Stimulated activated CD4-positive, alpha-beta T cell treated with anti-CD3 and anti-CD28 coated beads, Interleukin-12 subunit alpha, Interleukin-12 subunit beta, amount 100 ng/mL, for 4 hours (primary cell): ENCODE measurements around the gene RMP24.
"Not testable (repeated sequence)": the region's sequence is repeated elsewhere in the genome, so short reads cannot be mapped to it uniquely, and the experiment has no call there.

Experiments used
- DNase-seq: peaks from one replicate; pipeline ENCODE4 v3.0.0-alpha.2; 2020

RMP24 gene

DNA sequence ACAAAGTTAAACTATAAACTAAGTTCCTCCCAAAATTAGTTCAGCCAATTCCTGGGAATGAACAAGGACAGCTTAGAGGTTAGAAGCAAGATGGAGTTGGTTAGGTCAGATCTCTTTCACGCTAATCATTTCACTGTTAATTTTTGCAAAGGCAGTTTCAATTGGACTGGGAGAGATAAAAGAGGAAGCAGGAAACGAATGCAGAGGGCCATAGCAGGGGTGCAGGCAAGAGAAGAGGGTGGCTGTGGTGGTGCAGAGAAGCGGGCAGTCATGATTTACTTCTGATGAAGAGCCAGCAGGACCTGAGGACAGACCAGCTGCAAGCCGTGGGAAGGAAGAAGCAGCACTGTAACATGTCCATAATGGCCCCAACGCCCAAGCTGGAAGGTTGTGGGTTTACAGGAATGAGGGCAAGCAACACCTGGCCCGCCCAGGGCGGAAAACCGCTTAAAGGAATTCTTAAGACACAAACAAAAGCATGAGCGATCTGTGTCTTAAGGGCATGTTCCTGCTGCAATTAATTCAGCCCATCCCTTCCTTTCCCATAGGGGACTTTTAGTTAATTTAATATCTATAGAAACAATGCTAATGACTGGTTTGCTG is 4.1 kb upstream of the RMP24 start:
- DNase-seq: no peak

DNA sequence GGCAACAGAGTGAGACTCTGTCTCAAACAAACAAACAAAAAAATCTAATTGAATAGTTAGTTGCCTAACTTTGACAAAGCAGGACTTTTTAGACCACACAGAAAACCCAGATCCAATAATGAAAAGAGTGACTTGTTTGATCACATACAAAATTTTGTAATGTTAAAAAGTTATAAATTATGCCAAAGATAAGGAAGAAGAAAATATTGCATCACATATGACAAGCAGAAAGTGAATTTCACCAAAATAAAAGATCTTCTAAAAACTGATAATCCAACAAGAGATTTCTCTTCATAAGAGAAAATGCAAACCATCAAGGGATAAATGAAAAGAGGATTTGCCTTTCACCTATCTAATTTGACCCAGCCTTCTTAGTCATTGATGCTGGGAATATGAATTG is 2.8 kb upstream of the RMP24 start:
- DNase-seq: no peak

DNA sequence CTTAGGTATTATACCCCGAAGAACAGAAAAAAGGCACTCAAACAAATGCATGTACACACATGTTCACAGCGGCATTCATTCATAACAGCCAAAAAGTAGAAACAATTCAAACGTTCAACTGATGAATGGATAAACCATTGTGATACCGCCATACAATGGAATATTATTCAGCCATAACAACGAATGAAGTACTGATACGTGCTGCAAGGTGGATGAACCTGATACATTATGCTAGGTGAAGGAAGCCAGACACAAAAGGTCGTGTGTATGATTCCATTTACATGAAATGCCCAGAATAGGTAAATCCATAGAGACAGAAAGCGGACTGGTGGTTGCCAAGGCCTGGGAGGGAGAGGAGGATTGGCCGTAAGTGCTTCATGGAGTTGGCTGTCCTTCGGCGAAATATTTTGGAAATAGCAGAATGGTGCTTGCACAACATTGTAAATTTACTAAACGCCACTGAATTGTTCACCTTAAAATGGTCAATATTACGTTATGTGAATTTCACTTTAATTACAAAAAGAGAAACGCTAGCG is 750 bp upstream of the RMP24 start:
- DNase-seq: no peak

DNA sequence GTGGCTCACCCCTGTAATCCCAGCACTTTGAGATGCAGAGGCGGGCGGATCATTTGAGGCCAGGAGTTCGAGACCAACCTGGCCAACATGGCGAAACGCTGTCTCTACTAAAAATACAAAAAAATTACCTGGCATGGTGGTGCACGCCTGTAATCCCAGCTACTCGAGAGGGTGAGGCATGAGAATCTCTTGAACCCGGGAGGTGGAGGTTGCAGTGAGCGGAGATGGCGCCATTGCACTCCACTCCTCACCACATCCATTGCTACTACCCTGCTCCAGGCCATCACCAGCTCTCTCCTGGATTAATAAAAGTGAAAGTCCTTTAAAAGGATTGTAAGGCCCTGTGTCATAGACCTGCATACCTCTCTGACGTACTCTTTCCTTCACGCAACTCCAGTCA is 1.2 kb downstream of the RMP24 start:
- no peak for DNase-seq

DNA sequence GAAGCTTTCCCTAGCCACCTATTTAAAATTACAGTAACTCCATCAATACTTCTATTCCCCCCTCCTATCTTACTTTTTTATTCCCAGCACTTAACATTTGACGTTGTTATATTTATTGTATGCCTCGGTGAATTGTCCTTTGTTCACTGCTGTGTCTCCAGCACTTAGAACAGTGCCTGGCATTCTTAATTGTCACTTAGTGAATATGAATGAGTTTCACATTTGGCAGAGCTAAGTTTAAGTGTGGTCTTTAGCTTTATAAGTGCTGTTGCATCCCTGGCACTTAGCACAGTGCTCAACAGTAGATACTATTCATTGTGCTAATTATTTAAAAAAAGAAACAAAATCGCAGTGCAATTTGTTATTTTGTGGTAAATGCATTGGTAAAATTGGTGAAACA is 1.7 kb downstream of the RMP24 start:
- no peak for DNase-seq

DNA sequence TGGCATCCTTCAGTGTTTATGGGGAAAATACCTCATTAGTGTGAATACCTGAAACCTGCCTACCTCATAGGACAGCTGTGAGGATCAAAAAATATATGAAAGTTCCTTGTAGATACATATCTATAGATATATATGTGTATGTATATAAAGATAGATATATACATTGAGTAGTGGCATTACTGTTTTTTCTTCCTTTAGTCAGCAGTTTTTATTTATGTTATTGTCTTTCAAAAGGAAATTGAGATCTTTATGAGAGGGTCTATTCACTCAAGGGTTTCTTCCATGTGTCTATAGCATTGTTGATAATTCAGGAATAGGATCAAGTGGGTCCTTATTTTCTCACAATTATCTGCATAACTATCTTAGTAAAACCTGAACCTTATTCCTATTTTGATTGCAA is 6.6 kb downstream of the RMP24 start:
- no peak for DNase-seq

DNA sequence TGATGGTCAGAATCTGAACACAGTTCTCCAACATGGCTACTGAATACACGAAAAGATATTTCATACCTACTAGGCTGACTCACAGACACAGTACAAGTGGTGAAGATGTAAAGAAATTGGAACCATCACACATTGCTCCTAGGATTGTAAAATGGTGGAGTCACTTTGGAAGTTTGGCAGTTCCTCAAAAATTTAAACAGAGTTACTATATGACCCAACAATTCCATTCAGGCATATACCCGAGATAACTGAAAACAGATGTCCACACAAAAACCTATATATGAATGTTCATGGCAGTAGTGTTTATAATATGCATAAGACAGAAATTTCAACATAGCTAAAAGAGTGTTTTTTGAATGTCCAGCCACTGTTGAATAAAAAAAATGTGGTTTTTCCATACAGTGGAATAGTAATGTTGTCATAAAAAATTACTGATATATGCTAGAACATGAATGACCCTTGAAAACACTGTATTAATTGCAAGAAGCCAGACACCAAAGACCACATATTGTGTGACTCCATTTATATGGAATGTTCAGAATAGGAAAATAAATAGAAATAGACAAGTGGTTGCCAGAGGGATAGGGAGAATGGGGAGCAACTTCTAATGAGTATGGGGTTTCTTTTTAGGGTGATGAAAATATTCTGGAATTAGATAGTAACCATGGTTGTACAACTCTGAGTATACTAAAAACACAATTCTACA is 10.1 kb downstream of the RMP24 start:
- DNase-seq: no peak

DNA sequence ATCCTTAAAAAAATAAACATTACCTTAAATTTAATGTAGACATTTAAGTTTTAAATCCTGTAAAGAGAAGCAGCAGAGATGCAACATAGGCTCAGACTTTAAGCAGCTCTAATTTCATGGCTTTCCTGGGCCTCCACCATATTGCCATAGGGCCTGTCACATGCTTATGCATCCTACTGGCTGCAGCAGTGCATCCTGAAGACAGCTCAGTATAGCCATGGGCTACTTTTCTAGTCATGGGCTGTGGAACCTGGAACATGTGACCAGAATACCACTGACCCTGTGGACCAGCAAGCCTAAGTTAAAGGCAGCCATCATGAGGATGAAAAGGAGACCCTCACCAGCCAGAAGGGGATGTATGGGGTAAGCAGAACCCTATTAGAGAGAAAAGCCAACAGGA is 10.7 kb downstream of the RMP24 start:
- no peak for DNase-seq

DNA sequence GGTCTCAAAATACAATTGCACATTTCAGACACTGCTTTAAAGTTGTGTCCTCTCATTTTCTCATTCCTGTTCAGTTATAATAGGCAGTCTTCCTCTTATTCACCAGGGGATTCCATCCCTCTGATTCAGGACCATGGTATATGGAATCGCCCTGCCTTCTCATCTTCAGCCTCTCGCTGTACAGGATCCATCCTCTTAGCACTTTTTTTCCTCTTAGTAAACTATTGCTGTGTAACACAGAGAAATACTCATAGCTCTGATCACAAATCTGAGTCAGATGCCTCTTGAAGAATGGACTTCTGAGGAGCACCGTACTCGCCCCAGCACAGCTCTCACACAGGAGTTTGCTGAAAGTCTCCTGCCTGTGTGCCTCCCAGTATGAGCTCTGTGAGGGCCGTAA is 11.3 kb downstream of the RMP24 start:
- DNase-seq: no peak

DNA sequence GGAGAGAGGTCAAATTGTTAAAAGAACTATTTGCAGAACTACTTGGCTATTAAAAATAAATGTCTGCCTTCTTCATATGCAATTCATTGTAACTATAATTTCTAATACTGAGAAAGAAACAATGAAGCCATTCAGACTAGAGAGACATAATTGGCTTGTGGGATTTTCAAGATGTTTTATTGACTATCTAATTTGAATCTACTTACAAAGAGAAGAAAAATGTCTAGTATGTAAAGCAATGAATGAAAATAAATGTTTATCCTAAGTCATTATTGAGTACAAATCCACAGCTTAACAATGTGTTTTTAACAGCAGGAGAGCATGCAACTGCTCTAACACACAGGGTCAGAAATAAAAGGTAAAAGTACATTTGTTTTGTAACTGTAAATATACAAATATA is 19.2 kb downstream of the RMP24 start:
- DNase-seq: no peak

DNA sequence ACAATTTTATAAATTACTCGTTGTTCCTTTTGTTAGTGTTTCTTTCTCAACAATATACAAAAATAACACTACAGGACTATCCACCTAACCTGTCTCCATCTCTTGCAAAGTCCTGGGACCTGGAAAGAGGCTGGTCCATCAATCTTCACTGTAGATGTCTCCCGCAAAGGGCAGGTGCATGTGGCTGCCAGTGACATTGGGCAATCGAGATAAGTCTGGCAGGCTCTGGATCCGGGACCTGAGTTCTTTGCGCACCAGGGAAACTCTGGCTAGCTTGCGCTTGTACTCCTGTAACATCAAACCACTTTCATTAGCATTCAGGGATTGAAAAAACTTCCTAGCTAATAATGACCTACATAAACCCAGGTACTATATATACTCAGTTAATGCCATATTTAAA is 20.5 kb downstream of the RMP24 start:
- no peak for DNase-seq

DNA sequence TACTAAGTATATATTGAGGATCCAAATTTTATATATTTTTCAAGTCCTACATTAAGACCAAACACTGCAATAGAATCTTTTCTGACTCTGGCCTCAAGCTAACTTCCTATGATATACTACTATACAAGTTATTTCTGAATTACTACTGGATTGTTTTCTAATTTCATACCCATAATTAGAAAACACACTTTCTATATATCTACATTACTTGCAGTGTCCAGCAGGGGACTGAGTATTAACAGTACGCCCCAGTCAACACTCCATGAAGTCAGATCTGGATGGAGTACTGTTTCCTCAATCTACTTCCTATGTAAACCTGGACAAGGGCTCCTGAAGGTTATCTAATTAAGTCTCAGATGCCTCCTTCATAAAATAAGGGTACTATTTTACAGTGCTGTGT is 26.5 kb downstream of the RMP24 start:
- no peak for DNase-seq

DNA sequence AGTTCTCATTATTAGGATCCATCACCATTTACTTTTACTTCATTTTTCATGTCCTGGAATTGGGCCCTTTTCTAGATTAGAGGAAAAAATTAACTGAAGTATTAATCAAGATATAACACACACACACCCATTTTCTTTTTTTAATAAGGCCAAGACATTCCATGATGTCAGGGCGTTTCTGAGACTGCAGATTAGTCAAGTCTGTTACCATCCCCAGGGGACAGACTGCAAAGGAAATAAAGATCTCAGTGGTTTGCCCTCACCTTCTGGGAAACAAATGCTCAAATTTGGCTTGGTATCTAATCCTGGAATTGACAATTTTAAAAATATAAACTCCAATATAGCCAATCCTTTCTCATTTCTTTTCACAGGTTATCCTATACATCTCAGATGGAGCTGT is 27.4 kb downstream of the RMP24 start:
- no peak for DNase-seq

DNA sequence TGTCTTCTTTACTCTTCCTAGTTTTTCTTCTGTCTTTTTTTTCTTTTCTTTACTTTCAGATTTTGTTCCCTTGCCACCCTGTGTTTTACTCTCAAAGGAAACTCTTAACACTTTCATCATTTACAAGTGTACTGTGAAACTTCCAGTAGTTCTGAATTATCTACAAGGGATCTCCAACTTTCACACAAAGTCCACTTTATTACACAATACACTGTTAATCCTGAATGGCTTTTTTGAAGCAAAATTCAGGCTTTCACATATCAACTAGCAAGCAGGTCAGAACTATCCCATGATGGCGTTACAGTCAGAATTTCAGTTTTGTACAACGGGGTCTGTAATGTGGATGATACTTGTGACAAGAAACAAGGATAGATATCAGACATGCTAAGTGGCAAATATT is 34.5 kb downstream of the RMP24 start:
- DNase-seq: no peak

DNA sequence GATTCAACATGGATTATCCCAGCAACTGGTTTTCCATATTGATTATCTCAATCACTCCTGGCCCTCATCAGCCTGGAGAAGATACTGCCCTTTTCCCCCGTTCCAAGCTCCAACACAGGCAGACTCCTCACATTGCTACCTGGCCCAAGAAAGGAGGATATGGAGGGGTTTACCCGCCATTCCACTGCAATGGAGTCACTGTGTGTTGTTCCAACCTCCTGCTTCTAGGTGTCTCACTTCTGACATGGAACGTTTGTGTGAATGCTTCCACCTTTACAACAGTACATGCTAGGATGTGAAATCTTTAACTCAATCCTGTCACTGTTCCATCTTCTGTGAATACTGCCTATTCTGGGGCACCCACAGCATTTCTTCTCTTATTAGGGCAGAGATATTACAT is 36.7 kb downstream of the RMP24 start:
- no peak for DNase-seq

DNA sequence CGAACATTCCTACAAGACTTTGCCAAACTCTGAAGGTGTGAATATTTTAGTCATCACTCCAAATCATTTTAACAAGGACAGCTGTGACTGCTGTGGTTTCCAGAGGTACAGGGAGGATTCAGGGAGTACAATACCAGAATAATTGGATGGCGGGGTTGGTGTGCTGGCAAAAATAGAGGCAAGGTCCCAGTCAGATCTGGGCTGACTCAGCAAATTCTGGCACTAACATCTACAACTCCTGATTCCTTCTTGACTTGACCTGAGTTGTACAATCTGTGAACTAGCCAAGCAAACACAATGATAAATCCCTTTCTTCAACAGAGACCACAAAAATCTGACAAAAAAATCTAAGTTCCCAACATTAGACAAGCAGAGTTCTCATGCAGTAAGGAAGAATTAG is 40.4 kb downstream of the RMP24 start:
- DNase-seq: no peak

DNA sequence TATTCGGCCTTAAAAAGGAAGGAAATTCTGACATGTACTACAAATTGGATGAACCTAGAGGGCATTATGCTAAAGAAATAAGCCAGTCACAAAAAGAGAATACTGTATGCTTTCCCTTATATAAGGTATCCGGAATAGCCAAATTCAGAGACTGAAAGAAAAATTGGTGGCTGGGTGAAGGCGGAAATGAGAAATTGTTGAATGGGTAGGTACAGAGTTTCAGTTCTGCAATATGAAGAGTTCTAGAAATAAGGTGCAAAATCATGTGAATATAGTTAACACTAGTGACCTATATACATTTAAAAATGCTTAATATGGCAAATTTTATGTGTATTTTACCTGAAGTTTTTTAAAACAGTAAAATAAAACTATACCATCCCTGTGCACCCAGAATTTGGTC is 43.1 kb downstream of the RMP24 start:
- no peak for DNase-seq

DNA sequence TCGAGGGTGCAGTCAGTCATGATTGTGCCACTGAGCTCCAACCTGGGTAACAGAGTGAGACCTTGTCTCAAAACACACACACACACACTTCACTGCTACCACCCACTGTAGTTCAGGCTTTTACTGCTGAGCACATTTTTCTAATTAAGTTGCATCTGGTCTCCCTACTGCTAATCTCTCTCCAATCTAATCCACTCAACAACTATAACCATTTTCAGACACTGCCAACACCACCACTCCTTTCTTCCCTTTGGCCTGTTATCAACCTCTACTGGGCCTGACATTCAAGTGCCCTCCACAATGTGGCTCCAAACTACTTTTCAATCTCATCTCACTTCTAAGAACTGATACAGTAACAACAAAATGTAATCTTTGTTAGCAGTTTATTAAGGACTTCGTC is 44.8 kb downstream of the RMP24 start:
- no peak for DNase-seq

DNA sequence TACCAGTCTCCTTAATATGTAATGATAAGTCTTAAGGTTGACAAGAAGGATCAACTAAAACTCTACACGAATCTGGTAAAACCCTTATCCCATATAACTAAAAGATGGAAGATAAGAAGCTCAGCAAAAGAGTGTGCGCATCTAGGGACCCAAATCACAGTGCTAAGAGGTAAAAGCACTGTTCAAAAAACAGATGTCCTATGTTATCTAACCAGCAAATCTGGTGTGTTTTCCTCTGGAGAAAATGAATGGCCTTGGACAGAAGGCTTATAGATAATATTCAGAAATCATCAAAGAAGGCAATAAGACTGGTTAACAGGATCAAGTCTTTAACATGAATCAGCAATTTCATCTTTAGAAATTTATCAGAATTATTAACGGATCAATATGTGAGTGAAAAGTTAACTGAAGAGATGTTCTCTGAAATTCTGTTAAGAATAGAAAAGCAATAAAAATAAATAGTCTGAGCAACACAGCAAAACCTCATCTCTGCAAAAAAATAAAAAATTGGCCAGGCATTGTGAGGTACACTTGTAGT is 47.8 kb downstream of the RMP24 start:
- no peak for DNase-seq

DNA sequence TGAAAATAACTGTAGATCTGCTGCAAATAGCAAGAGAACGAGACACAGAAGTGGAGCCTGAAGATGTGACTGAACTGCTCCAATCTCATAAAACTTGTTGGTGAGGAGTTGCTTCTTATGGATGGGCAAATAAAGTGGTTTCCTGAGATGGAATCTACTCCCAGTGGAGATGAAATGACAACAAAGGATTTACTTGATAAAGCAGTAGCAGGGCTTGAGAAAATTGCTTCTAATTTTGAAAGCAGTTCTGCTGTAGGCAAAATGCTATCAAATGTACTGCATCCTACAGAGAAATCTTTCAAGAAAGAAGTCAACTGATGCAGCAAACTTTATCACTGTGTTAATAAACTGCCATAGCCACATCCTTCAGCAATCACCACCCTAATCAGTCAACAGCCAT is 50.9 kb downstream of the RMP24 start:
- DNase-seq: no peak

DNA sequence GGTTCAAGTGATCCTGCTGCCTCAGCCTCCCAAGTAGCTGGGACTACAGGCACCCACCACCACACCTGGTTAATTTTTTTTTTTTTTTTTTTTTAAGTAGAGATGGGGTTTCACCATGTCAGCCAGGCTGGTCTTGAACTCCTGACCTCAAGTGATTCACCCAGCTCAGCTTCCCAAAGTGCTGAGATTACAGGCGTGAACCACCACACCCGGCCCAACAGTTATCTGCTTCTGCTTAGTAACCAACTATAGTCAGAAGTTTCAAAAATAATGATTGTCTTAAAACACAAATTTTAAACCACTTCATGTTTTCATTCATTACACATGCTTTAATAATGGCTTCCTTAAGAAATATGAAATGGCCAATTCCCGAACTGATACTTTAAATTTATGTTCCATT is 51.8 kb downstream of the RMP24 start:
- DNase-seq: not testable (repeated sequence)

DNA sequence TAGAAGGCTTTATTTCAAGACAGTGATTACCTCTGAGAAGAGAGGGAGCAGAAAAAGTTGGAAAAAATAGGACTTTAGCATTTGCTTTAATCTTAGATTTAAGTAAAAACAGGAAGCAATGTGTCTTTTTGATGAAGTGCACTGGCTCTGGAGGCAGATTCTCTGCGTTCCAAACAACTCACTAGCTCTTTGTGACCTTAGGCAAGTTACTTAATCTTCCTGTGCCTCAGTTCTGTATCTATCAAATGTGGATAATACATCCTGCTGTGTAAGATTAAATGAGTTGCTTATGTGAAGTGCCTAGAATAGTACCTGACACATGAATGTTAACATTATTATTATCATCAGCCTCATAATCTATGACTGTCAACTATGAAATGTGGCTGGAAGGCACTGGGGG is 52.5 kb downstream of the RMP24 start:
- DNase-seq: no peak

DNA sequence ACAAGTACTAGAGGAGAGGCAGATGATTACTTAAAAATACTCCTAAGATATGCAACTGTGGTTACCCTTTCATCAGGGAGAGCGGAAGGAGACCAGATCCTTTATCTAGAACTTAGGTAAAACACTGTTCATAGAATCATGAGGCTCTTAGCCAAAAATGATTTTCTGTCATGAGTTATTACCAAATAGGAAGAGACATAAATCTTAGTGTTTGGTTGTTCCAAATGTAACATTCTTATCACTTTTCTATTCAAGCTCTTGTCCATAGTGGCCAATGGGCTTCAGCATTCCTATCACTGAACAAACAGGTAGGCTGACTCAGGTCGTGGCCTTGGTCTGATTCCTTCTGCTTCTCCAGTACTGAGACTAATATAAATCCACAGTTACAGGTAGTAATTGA is 56.4 kb downstream of the RMP24 start:
- DNase-seq: no peak
